ENCODE results near the gene FAM83B. TPM values are rescaled to one million over a fixed set of nuclear protein-coding genes. Genes with fewer than 3 reads are reported as not detected.

FAM83B gene
- total RNA-seq, 4 donors from 2014 or later: 4.1 TPM; not detected in 3

DNA sequence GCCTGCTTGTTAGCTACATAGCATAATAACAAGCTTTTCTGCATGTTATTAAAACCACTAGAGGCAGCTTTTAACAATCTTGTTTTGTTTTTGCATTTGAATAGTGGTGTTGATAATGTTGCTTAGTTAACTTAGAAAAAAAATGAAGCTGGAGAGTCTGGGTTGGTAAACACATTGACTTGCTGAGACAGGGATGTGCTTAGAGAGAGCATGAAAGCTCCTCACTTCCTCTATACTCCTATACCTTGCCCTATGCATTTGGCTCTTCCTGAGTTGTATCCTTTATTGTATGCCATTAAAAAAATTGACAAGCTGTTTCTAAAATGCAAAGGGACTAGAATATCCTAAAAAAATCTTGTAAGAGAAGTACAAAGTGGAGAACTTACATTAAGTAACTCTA is 13.6 kb downstream of the FAM83B start:
- ATAC-seq: no peak
- Histone ChIP-seq H3K9me3 (no peaks in the 10 kb centered on the region), H3K4me3 (no peak overlapping the region), H3K4me1 (no peaks in the 10 kb centered on the region), H3K27ac (no peak overlapping the region), H3K27me3 (no peaks in the 10 kb centered on the region), H3K36me3 (no peaks in the 10 kb centered on the region)
- no peak for TF ChIP-seq EP300 (IDR thresholded peaks at IDR 0.05)

DNA sequence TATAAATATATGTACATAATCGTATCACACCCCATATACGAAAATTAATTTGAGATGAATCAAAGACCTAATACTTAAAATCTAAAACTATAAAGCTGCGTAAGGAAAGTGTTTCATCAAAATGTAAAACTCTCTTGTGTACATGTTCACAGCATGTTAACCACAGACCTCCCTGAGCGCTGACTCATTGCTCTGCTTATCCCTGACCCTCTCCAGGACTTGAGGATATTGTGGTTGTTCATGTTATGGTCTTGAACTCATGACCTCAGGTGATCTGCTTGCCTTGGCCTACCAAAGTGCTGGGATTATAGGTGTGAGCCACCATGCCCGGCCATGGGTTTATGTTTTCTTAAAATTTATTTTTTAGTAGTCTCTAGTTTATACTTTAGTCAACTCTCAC is 14.2 kb downstream of the FAM83B start:
- Histone ChIP-seq H3K9me3 (no peaks in the 10 kb centered on the region), H3K36me3 (no peaks in the 10 kb centered on the region), H3K27ac (no peak overlapping the region), H3K4me1 (no peaks in the 10 kb centered on the region), H3K4me3 (no peak overlapping the region), H3K27me3 (no peaks in the 10 kb centered on the region)
- 93 to 98% methylated on average over 5 of the region's 5 CpGs for WGBS, 2 donors (ENCODE audit: low coverage in 1 of 2)
- TF ChIP-seq EP300 (IDR thresholded peaks at IDR 0.05): no peak
- no peak for TF ChIP-seq POLR2A (IDR thresholded peaks at IDR 0.05)
- TF ChIP-seq, protein P1, sequence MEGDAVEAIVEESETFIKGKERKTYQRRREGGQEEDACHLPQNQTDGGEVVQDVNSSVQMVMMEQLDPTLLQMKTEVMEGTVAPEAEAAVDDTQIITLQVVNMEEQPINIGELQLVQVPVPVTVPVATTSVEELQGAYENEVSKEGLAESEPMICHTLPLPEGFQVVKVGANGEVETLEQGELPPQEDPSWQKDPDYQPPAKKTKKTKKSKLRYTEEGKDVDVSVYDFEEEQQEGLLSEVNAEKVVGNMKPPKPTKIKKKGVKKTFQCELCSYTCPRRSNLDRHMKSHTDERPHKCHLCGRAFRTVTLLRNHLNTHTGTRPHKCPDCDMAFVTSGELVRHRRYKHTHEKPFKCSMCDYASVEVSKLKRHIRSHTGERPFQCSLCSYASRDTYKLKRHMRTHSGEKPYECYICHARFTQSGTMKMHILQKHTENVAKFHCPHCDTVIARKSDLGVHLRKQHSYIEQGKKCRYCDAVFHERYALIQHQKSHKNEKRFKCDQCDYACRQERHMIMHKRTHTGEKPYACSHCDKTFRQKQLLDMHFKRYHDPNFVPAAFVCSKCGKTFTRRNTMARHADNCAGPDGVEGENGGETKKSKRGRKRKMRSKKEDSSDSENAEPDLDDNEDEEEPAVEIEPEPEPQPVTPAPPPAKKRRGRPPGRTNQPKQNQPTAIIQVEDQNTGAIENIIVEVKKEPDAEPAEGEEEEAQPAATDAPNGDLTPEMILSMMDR (IDR thresholded peaks at IDR 0.05): no peak
- no peak for TF ChIP-seq POLR2AphosphoS5 (IDR thresholded peaks at IDR 0.05)
- ATAC-seq: no peak

DNA sequence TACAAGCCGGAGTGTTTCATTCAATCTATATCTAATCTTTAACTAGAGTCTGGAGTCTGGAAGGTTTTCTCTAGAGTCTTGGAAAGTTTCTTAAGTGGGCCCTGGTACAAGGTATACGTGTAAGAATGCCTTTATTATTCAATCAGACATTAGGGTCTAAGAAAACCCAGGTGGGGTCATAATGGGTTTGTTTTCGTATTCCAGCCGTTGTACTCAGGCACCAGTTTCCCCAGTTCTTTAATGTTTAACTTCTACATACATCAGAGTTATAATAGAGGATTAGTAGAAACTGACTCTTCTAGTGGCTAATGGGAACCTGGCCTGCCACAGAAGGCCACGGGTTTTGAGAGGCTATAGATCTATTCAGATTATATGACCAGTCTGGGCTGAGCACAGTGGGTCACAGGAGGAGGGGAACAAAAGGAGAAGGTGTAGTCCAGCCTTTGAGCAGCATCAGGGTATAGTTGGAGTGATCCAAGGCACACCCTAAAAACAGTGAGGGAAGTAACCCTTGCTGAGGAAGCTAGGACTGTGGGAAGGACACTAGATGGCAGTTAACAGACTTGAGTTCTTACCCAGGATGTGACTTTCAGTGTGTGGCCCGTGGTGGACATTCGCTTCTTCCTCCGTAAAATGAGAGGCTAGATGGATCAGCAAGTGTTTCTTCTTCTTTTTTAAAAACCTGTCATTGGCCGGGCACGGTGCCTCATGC is 15.5 kb downstream of the FAM83B start:
- ATAC-seq: no peak
- H3K36me3 ChIP-seq: no peaks in the 10 kb centered on the region
- no peaks in the 10 kb centered on the region for H3K9me3 ChIP-seq
- no peak overlapping the region for H3K27ac ChIP-seq
- H3K4me1 ChIP-seq: no peaks in the 10 kb centered on the region
- H3K4me3 ChIP-seq: no peak overlapping the region
- WGBS, 2 donors (ENCODE audit: low coverage in 1 of 2): 88 to 100% methylated on average over 2 to 10 of the region's 10 CpGs
- TF ChIP-seq EP300 (IDR thresholded peaks at IDR 0.05) (no peak), POLR2AphosphoS5 (IDR thresholded peaks at IDR 0.05) (no peak), POLR2A (IDR thresholded peaks at IDR 0.05) (no peak)
- TF ChIP-seq, protein P1 (IDR thresholded peaks at IDR 0.05): no peak
- H3K27me3 ChIP-seq: no peaks in the 10 kb centered on the region

DNA sequence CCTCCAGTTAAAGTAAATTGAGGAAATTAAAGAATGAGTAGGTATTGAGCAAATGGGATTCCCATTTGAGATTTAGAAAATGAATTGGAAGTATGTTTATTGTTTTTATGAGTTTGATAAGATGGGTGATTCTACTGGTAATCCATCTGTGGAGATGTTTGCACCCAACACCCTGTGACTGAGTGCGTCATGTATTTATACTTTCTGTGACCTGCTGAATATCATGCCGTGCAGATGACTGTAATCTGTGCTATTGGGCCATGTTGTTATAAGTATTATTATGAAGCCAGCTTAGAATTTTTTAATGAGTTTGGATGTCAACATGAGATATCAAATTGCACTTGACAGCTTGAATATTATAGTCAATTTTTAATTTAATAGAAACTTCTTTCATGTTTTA is 17.7 kb downstream of the FAM83B start:
- H3K4me3 ChIP-seq: no peak overlapping the region
- no peaks in the 10 kb centered on the region for H3K9me3 ChIP-seq
- H3K27me3 ChIP-seq: no peaks in the 10 kb centered on the region
- no peak overlapping the region for H3K27ac ChIP-seq
- no peaks in the 10 kb centered on the region for H3K4me1 ChIP-seq
- H3K36me3 ChIP-seq: no peaks in the 10 kb centered on the region
- no peak for ATAC-seq
- TF ChIP-seq POLR2A (IDR thresholded peaks at IDR 0.05) (no peak), EP300 (IDR thresholded peaks at IDR 0.05) (no peak), POLR2AphosphoS5 (IDR thresholded peaks at IDR 0.05) (no peak)
- TF ChIP-seq, protein P1 (IDR thresholded peaks at IDR 0.05): no peak
- 60 to 94% methylated on average over 2 of the region's 2 CpGs for WGBS, 2 donors (ENCODE audit: low coverage in 1 of 2)

DNA sequence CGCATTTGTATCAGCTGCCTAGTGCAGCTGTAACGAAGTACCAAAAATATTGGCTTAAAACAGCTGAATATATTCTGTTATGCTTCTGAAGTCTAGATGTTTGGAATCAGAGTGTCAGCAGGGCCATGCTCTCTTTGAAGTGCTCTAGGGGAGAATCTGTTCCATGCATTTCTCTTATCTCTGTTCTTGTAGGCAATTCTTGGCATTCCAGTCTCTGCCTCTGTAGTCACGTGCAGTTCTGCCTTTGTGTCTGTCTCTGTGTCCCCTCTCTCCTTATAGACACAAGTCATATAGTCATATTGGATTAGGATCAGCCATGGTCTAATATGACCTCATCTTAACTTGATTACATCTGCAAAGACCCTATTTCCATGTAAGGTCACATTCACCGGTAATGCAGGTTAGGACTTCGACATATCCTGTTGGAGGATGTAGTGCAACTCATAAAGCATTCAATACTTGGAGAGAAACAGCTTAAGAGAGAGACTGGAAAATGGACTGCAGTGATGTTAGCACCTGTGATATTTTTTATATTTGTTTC is 18.6 kb downstream of the FAM83B start:
- no peak overlapping the region for H3K27ac ChIP-seq
- WGBS, 2 donors (ENCODE audit: low coverage in 1 of 2): 75 to 76% methylated on average over 4 to 5 of the region's 5 CpGs
- H3K4me1 ChIP-seq: no peaks in the 10 kb centered on the region
- ATAC-seq: no peak
- TF ChIP-seq, protein P1 (IDR thresholded peaks at IDR 0.05): no peak
- TF ChIP-seq POLR2AphosphoS5 (IDR thresholded peaks at IDR 0.05) (no peak), EP300 (IDR thresholded peaks at IDR 0.05) (no peak), POLR2A (IDR thresholded peaks at IDR 0.05) (no peak)
- H3K27me3 ChIP-seq: no peaks in the 10 kb centered on the region
- no peak overlapping the region for H3K4me3 ChIP-seq
- no peaks in the 10 kb centered on the region for H3K36me3 ChIP-seq
- H3K9me3 ChIP-seq: no peaks in the 10 kb centered on the region
